ENCODE results near the gene APOC4.

APOC4 gene, protein sequence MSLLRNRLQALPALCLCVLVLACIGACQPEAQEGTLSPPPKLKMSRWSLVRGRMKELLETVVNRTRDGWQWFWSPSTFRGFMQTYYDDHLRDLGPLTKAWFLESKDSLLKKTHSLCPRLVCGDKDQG

DNA sequence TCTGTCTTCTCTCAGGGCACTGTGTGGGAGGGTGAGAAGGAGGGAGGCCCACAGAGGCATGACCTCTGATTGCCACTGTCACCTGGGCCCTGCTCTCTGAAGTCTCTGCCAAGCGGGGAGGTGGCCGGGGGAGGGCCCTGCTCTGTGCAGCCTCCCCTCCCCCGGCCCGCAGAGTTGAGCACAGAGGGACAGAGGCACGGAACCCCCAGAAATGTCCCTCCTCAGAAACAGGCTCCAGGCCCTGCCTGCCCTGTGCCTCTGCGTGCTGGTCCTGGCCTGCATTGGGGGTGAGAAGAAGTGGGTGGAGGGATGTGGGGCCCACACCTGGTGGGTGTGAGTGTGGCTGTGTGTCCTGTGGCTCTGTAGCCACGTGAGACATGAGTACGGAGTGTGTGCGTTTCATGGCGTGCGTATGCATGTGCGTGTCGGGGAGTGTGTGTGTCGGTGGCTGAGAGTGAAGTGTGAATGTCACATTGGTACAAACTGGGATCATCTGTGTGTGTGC, at the start of gene APOC4:
APOC4 (plus strand) TSS at position 171 of the 505 bp plus-strand sequence; CDS start at position 212, 41 bp downstream.
- DNase-seq (ENCODE audit: low read depth) = no peak
- TF ChIP-seq, protein P1, sequence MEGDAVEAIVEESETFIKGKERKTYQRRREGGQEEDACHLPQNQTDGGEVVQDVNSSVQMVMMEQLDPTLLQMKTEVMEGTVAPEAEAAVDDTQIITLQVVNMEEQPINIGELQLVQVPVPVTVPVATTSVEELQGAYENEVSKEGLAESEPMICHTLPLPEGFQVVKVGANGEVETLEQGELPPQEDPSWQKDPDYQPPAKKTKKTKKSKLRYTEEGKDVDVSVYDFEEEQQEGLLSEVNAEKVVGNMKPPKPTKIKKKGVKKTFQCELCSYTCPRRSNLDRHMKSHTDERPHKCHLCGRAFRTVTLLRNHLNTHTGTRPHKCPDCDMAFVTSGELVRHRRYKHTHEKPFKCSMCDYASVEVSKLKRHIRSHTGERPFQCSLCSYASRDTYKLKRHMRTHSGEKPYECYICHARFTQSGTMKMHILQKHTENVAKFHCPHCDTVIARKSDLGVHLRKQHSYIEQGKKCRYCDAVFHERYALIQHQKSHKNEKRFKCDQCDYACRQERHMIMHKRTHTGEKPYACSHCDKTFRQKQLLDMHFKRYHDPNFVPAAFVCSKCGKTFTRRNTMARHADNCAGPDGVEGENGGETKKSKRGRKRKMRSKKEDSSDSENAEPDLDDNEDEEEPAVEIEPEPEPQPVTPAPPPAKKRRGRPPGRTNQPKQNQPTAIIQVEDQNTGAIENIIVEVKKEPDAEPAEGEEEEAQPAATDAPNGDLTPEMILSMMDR (IDR thresholded peaks at IDR 0.05; ENCODE audit: insufficient read depth, low read depth, low read length, missing control alignments) = no peak
- H3K4me3 ChIP-seq (ENCODE audit: low read length) = no peak within 1 kb of the TSS

DNA sequence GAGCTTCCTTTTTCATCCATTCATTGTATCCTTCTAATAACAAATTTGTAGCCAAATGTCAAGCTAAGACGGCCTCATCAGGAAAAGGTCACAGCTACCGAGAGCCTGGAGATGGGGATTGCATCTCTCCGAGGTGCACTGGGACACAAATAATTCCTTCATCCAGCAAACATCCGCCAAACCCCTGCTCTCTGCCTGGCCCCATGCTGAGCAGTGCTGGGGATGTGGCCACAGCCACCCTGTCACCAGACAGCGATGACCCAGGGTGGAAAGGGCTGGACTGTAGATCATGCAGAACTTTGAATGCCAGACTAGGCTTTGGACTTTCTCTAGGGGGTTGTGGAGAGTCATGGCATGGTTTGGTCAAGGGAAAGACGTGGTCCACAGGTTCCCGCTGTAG, 49.1 kb upstream of the APOC4 start:
- TF ChIP-seq, protein P1 (IDR thresholded peaks at IDR 0.05; ENCODE audit: insufficient read depth, low read depth, low read length, missing control alignments) = no peak
- H3K4me3 ChIP-seq (ENCODE audit: low read length) = no peak overlapping the region
- DNase-seq (ENCODE audit: low read depth) = no peak

DNA sequence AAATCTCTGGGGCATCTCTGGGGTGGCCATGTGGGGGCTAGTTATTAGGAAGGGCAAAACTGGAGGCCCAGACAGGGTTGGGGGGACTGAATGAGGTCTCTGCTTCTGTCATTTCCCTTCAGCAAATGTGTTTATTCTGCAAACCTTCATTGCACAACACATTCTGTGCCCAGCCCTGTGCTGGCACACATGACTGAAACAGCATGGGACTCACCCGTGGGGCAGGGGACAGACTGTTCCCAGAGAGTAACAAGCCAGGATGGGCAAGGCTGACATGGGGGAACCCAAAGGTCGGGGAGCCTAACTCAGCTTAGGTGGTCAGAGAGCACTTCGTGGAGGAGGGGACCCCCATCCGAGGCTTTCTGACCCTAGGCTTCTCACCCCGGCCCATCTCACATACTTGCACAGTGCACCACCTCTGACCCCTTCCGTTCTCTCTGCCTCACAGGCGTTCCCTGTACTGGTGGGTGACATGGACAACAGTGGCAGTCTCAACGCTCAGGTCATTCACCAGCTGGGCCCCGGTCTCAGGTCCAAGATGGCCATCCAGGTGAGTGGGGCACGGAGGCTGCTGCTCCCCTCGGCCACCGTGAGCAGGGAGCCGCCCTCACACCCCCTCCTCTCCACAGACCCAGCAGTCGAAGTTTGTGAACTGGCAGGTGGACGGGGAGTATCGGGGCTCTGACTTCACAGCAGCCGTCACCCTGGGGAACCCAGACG, 48.5 kb upstream of the APOC4 start:
- TF ChIP-seq, protein P1 (IDR thresholded peaks at IDR 0.05; ENCODE audit: insufficient read depth, low read depth, low read length, missing control alignments) = no peak
- DNase-seq (ENCODE audit: low read depth) = no peak
- H3K4me3 ChIP-seq (ENCODE audit: low read length) = no peak overlapping the region

DNA sequence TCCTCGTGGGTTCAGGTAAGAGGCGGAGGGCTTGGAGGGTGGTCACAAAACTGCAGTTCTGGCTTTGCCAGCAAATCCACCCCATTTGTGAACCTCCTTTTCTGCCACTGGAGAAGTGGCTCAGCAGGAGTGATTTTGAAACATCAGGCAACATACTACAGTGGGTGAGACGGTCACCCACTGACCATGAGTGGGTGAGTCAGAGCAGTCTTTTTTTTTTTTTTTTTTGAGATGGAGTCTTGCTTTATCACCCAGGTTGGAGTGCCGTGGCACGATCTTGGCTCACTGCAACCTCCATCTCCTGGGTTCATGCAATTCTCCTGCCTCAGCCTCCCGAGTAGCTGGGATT, 48.0 kb upstream of the APOC4 start:
- no peak for DNase-seq (ENCODE audit: low read depth)
- H3K4me3 ChIP-seq (ENCODE audit: low read length) = no peak overlapping the region
- TF ChIP-seq, protein P1 (IDR thresholded peaks at IDR 0.05; ENCODE audit: insufficient read depth, low read depth, low read length, missing control alignments) = no peak

DNA sequence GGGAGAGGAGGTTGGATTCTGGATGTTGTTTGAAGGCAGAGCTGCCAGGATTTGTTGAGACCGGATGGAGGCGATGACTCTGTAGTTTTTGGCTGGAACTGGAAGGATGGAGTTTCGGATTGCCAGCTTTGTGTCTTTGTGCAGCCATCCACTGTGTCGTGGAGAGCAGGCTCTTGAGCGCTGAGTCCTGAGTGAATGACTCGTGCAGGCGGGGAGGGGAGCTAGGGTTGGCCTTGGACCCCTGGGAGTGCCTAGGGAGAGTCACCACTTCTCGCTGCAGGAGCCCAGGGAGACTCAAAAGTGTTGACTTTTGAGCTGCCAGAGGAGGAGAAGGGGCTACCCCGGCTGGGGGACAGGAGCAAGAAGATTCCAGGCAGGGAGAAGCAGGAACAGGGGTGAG, 47.1 kb upstream of the APOC4 start:
- DNase-seq (ENCODE audit: low read depth) = no peak
- TF ChIP-seq, protein P1 (IDR thresholded peaks at IDR 0.05; ENCODE audit: insufficient read depth, low read depth, low read length, missing control alignments) = no peak
- H3K4me3 ChIP-seq (ENCODE audit: low read length) = no peak overlapping the region

DNA sequence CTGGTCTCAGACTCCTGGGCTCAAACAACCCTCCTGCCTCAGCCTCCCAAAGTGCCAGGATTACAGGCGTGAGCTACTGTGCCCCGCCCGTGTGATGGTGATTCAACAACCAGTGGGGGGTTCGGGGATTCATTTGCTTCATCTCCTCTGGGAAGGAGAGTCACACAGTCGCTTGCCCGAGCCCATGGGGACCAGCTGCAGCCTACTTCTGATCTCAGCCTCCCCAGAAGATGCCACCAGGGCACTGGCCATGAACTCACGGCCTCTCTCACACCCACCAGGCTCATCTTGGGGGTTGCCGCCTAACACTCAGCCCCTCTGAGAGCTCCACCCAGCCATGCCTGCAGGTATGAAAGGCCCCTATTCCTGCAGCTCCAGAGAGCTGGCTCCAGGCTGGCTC, 44.2 kb upstream of the APOC4 start:
- no peak overlapping the region for H3K4me3 ChIP-seq (ENCODE audit: low read length)
- DNase-seq (ENCODE audit: low read depth) = no peak
- TF ChIP-seq, protein P1 (IDR thresholded peaks at IDR 0.05; ENCODE audit: insufficient read depth, low read depth, low read length, missing control alignments) = no peak

Data from epithelial cell of esophagus (primary cell).